ENCODE data around the gene ZDHHC17.

The ZDHHC17 gene

DNA sequence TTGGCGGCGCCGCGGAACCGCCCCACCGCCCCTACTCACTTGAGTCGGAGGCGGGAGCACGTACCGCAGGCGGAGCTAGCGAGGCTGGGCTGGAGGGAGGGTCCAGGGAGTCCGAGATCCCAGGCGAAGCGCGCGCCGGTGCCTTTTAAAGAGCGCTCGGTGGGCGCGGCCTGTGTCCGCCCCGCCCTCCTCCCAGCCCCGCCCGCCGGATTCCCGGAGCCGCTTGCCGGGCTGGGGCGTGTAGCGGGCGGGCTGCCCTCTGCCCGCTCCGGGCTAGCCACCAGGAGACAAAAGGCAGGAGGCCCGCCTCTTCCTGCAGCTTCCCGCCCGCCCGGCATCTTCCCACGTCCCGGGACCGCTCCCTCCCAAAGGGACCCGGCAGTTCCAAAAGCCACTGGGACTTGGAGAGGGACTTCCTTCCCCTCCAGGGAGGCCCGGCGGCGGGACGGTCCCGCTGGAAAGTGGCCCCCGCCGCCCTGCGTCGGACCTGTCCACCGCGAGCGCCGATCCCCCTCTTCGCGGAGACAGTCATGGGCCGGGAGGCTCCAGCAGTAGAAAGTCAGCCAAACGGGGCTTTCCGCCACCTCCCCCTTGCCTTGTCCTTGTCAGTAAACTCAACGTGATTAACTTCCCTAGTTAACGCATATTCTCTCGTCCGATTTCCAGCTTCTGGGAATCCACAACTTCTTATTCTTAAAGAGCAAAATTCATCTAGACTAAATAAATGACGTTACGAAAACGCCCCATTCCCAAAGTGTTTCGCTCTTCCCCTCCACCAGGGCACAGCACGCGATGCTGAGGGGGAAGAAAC is 115.2 kb downstream of the ZDHHC17 start, which contains the start of gene CSRP2:
CSRP2 (minus strand) TSS at position 121 of the 811 bp plus-strand sequence. CDS start 12,759 bp downstream, outside the sequence.
- DNase-seq: peak; percentile 60

DNA sequence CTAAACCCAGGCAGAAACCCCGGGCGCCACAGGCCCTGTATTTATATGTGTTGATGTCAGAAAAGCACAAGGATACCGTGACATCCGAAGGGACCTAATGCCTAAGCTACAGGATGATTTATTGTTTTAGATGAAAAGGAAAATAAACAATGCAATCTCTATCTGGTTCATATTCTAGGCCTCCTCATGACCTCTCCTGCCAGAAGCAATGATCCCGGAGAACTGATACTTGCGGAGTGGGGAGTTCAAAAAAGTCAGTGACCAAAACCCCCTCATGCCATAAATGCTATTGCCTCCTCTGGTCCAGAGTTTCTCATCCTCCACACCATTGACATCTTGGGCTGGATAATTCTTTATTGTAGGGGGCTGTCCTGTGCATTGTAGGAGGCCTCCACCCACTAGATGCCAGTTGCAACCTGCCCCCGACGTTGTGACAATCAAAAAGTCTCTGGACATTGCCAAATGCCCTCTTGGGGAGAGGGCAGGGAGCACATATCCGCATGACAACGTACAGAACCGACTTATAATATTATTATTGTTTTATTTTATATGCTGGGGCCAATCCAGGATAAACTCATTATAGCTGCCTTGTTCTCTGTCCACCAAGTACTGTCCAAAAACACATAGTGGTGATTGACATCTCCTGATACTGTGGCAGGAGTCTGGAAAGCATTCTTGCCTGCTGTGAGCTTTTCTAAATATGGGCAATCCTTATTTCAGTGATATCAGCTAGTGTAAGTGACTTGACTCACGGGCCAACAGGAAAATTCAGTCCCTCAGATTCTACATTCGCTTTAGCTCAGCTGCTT is 116.0 kb downstream of the ZDHHC17 start:
- DNase-seq: no peak

DNA sequence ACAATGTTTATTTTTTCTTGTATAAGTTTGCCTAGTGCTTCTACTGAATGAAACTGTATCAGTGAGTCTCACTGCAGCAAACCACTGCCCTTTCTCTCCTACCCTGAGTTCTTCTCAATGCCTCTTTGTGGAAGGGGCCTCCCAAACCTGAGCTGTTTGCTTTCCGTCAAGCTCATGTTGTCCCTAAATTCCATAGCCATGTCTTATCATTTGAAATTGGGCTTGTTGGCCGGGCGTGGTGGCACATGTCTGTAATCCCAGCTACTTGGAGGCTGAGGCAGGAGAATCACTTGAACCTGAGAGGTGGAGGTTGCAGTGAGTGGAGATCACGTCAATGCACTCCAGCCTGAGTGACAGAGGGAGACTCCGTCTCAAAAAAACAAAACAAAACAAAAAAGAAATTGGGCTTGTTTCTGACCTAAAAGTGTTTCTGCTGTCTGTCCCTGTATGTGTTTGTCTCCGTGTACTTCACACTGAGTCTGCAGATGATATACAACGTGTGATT is 116.7 kb downstream of the ZDHHC17 start:
- DNase-seq: no peak

DNA sequence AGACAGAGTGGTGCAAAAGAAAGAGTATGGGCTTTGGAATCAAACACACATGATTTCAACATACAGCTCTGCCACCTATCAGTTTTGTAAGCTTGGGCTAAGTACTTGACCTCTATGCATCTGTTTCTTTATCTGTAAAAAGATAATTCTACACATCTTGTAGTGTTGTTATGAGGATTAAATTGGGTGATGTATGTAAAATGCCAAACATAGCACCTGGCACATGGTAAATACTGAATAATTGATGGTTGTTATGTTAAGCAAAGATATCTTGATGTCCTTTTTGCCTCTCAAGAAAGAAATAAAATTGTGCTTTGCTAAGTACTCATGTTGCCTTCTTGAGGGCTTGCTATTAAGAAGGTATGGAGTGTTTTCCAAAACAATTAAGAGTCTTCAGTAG is 117.2 kb downstream of the ZDHHC17 start:
- no peak for DNase-seq

DNA sequence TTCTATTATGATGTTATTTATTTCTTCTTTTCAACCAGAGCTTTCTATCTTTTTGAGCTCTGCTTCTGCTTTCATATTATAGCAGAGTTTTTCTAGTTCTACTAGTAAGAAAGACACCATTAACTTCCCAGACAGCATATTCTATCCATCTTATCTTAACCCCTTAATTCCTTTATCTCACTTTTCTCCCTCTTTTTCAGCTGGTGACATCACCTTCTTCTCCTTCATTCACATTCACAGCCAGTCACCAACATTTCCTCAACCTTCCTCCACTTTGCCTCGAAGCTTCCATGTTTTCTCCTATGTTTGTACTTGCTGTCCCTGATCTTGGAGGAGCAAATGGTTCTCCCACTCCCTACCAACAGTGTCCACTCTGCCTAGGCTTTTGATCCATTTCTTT is 118.5 kb downstream of the ZDHHC17 start:
- no peak for DNase-seq

DNA sequence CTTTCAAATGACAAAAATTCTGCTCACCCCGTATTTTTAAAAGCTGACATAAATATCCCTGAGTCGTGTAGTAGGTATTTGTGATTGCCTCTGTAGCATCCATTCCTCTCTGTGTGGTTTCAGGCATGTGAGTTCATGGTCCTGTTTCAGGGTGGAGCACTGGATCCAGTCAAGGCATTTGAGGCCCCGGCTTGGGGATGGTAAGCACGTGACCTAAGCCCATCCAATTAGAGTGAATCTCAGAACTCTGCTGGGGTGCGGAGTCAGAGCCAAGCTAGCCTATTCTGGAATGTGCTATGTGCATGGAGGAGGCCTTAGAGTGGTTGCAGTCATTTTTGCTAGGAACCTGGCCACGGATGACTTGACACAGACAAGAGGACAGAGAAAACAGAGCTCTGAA is 119.2 kb downstream of the ZDHHC17 start:
- no peak for DNase-seq

DNA sequence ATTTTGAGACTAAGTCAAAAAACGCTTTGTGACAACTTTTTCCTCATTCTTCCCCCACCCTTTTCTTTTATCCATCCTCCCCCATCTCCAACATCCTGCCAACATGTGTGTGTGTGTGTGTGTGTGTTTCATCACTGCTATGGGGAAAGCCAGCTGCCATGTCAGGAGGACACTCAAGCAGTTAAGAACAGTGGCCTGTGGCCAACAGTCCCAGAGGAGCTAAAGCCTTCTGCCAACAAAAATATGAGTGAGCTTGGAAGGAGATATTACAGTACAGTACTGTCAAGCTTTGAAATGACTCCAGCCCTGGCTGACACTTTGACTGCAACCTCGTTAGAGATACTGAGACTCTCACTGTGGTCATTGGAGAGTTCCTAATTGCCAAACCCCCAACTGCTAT is 119.9 kb downstream of the ZDHHC17 start:
- no peak for DNase-seq

DNA sequence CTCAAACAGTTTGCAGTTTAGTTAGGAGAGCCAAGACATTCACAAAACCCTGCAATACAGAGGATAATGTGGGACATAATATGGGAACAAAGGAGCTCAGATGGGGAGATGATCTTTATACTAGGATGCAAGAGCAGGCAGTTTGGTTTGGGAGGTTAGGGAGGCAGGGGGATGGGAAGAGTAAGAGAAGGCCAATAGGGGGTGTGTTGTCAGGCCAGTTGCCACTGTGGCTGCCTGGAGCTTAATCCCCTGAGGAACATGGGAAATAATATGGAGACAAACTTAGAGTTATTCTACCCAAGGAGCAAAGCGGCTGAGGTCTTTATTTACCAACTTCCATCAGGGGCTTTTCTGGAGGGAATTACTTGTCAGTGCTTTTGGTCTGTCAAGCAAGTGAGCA is 124.9 kb downstream of the ZDHHC17 start:
- no peak for DNase-seq

DNA sequence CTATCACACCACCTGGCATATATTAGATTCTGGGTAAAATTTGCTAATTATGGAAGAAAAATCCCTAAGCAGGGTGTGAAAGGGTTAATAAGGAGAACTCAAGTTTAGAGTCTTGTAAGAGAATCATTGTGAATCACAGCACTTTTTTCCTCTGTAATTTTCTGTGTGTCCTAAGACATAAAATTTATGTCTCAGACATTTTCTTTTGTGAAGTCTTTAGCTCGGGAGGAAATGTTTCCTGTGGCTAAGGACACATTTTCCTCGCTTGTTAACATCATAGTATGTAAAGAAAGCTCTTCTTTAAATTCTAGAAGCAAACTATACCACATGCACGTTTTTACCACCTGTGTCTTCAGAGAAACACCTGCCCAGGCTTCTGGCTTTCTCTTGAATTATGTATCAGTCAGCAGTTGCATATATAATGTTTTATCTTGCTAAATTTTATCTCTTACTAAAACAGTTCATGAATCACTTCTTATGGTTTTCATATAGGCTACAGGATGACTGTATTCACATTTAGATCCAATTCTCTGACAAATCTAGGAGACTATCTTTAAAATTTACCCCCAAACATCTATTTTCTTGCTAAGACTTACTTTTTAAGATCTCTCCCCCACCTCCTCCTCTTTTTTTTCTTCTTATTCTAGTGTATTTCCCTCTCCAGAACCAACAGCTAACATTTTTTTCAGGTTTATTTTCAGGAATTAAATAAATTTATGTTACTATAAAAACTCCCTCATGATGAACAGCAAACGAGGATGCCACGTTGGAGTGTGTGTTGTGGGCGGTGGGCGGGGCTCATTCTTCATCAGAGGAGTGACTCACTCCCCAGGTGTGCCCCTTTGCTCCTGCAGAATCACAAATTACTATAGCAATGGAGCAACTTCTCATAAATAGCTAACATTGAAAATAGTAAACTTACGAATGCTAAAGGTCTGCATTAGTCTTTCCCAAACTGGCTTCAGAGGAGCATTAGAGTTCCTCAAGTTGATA is 126.5 kb downstream of the ZDHHC17 start:
- peak; percentile 63 for DNase-seq

DNA sequence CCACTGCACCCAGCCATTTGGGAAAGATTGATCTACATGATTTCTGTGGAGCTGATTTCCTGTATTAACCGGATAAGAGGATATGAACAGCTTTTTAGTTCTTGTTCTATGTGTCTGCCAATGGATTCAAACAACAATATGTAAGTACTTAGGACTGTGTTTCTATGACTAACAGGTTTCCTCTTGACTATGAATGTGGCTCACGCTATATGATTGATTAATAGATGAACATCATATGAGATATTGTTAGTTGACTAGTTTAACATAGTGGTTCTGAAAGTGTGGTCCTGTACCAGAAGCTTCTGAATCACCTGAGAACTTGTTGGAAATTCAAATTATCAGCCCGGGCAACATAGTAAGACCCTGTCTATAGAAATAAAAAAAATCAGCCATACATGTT is 127.7 kb downstream of the ZDHHC17 start:
- no peak for DNase-seq

DNA sequence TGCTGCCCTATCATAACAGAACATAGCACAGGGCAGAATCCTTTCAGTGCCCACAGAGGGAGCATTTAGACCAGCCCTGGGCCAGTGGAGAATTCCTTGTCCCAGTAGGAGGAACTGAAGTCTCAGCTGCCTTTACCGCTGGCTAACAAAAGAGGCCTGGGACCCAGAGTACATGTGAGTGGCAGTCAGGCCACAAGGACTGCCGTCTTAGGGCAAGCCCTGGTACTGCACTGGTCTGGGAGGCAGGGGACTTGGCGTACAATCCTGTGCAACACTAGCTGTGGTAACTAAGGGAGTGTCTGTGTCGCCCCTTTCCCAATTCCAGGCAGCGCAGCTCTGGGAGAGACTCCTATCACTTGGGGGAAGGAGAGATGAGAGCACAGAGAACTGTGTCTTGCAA is 131.9 kb downstream of the ZDHHC17 start:
- no peak for DNase-seq

DNA sequence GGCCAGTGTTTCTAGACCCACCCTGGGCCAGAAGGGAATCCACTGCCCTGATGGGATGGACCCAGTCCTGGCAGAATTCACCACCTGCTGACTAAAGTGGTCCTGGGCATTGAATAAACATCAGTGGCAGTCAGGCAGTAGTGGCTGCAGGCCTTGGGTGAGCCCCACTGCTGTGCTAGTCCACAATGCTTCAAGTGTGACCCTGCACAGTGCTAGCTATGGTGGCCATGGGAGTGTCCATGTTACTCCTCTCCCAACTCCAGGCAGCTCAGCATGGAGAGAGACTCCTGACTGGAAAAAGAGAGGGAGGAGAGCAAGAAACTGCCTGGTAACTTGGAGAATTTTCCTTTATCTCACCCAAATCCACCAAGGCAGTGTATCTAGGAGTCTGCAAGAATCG is 132.4 kb downstream of the ZDHHC17 start:
- no peak for DNase-seq

DNA sequence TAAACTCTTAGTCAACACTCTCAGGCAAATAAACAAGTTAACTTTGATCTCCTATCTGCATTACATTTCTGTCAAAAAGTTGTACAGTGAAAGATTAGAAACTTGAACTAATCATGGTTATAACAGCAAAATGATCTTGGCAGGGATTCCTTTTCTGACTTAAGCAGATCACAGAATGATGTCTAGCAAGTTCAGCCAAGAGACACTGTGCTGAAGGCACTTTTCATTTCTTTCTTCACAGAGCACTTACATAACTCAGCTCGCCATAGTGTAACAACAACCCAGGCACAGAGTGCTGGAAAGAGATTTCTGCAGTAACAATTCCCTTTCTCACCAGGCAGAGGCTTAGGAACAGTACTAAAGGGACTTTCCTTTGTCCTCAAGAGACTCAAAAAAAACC is 134.5 kb downstream of the ZDHHC17 start:
- no peak for DNase-seq

DNA sequence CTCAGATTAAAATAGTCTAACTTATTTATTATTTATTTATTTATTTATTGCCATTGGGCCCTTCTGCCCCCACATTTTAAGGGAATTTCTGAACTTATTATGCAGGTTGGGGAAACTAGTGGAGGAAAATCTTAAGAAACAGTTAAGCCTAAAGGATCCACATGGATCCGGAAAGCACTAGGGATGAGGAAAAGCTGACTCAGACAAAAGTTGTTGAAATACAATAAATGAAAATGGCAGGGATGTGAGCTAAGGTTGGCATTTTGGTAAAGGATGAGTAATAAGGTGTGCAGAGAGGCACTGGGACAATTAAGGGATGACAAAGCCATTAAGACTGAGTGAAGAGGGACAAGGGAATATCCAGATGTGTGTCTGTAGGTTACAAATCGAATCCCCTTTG is 135.6 kb downstream of the ZDHHC17 start:
- no peak for DNase-seq

DNA sequence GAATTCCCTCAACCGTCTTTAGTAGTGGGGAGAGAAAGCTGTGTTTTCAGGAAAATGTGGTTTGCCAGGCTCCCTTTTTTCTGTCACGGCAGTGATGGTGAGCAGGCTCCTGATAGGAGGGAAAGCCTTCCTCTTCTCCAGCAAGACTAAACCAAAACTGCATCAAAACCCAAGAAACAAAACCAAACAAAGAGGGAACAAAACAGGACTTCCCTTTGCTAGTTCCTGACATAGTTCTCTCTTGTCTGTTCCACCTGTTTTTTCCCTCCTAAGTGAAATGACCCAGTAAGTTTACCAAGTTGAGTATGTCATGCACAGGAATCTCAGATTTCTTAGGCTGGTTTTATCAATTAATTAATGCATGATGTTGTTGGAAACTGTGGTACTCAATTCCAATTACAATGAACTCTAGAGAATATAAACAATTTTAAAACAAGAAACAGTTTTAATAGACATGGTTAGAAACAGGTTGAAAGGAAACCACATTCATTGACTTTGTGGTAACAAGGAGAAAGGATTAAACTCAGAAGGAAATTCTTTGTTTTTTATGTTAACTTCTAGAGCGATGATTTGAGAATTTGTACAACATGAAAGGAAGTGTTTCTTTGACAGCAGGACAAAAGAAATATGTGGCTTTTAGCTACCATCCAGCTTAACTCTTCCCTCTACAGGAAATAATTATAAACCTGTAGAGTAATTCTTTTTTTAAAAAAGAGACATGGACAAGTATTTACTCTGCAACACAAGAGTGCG is 137.9 kb downstream of the ZDHHC17 start:
- DNase-seq: no peak

Data from activated CD8-positive, alpha-beta memory T cell treated with anti-CD3 and anti-CD28 coated beads, Interleukin-2, amount 50 U/mL, for 4 hours (primary cell).